ENCODE results near the gene VIT.

Gene VIT, protein sequence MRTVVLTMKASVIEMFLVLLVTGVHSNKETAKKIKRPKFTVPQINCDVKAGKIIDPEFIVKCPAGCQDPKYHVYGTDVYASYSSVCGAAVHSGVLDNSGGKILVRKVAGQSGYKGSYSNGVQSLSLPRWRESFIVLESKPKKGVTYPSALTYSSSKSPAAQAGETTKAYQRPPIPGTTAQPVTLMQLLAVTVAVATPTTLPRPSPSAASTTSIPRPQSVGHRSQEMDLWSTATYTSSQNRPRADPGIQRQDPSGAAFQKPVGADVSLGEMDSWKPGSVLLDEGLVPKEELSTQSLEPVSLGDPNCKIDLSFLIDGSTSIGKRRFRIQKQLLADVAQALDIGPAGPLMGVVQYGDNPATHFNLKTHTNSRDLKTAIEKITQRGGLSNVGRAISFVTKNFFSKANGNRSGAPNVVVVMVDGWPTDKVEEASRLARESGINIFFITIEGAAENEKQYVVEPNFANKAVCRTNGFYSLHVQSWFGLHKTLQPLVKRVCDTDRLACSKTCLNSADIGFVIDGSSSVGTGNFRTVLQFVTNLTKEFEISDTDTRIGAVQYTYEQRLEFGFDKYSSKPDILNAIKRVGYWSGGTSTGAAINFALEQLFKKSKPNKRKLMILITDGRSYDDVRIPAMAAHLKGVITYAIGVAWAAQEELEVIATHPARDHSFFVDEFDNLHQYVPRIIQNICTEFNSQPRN

DNA sequence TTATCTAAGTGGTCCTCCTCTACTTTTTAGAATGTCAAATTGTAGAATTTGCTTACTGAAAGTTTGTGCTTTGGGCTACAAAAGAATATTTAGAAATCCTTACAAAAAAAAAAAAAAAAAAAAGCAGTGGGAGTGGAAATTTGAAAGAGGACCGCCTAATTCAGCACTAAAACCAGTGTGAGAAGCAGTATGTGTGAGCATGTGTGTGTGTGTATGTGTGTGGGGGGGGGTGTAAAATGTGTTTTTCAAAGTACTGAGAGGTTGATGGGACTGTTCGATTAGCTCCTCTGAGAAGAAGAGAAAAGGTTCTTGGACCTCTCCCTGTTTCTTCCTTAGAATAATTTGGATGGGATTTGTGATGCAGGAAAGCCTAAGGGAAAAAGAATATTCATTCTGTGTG is at the start of gene VIT:
Gene VIT (plus strand): TSS at position 175 of the 400 bp plus-strand sequence. CDS start 19,664 bp downstream, outside the sequence.
- Mint-ChIP-seq H3K27ac (no peak within 1 kb of the TSS), H3K4me1 (no peaks in the 10 kb centered on the region), H3K4me3 (no peak within 1 kb of the TSS), H3K9me3 (no peaks in the 10 kb centered on the region), H3K36me3 (no peaks in the 10 kb centered on the region), H3K27me3 (peaks cover 9% of the 10 kb centered on the region)
- ATAC-seq = no peak

DNA sequence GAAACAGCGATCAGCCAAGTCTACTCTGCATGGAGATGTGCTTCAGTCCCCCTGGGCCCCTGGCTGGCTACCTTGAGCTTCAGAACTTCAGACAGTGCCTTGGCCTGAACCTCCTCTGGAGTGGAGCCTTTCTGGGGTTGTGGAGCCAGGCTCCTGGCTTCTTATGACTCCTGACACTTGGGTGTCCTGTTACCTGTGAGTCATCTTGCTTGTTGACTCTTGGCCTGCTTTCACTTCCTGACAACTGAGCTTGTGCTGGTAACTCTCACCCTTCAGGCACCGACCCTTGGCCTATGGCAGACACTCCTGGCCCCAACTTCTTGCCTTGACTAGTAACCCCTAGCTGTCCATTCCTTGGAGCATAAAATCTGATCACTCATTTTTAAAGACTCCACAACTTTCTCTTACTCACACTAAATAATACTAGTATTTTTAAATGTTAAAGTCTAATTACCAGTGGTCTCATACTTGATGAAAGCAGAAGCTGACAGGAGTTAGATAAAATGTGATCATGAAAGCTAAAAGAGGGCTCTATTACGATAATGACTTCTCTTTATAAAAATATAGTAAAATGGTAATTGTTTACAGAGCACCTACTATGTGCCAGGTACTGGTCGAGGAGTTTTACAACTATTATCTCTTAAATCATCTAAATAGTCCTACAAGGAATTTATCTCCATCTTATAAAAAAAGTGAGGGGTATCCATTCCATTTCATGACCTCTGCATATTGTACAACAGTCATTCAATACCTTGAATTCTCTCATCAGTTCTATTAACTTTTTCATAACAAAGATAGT is 46.3 kb upstream of the VIT start:
- H3K9me3 Mint-ChIP-seq = no peaks in the 10 kb centered on the region
- H3K4me1 Mint-ChIP-seq = no peaks in the 10 kb centered on the region
- no peaks in the 10 kb centered on the region for H3K36me3 Mint-ChIP-seq
- ATAC-seq = peak; percentile 52
- no peak overlapping the region for H3K4me3 Mint-ChIP-seq
- no peak overlapping the region for H3K27ac Mint-ChIP-seq
- no peaks in the 10 kb centered on the region for H3K27me3 Mint-ChIP-seq

DNA sequence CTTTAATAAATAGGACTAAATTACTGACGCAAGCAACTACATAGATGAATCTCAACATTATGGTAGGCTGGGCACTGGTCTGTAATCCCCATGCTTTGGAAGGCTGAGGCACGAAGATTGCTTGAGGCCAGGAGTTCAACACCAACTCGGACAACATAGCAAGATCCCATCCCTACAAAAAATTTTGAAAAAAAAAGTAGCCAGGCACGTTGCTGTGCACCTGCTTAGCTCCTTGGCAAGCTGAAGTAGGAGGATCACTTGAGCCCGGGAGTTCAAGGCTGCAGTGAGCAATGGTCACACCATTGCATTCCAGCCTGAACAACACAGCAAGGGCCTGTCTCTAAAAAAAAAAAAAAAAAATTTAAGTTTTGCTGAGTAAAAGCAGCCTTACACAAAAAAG is 43.4 kb upstream of the VIT start:
- Mint-ChIP-seq H3K4me3 (no peak overlapping the region), H3K4me1 (no peaks in the 10 kb centered on the region), H3K36me3 (no peaks in the 10 kb centered on the region), H3K9me3 (no peaks in the 10 kb centered on the region), H3K27me3 (no peaks in the 10 kb centered on the region), H3K27ac (no peak overlapping the region)
- no peak for ATAC-seq

DNA sequence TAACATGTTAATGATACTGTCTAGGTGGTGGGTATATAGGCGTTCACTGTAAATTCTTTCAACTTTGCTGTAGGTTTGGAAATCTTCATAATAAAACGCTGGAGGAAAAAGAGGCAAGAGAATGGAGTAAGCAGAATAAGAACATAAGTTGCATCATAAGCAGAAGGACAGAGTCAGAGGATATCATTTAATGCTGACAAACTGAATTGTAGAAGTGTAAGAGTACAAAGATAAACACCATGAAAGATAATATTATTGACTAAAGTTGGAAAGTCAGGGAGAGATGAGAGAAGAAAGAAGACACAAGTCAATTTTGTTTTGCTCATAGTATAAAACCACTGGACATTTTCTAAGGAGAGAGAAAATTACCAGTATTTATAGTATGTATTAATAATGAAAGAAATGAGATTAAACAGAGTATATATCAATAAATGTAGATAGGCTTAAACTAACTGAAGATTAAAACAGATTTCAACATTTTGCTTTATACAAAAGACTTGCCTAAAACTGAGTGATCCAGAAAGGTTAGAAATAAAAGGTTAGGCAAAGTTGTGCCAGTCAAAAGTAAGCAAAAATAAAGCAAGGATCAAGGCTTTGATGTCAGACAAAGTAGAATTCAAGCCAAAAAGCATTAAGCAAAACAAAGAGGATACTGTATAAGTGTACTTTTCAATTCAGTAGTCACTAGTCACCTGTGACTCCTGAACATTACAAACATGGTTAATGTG is 42.4 kb upstream of the VIT start:
- Mint-ChIP-seq H3K9me3 (no peaks in the 10 kb centered on the region), H3K27me3 (no peaks in the 10 kb centered on the region), H3K27ac (no peak overlapping the region), H3K4me3 (no peak overlapping the region), H3K4me1 (no peaks in the 10 kb centered on the region), H3K36me3 (no peaks in the 10 kb centered on the region)
- ATAC-seq = no peak

DNA sequence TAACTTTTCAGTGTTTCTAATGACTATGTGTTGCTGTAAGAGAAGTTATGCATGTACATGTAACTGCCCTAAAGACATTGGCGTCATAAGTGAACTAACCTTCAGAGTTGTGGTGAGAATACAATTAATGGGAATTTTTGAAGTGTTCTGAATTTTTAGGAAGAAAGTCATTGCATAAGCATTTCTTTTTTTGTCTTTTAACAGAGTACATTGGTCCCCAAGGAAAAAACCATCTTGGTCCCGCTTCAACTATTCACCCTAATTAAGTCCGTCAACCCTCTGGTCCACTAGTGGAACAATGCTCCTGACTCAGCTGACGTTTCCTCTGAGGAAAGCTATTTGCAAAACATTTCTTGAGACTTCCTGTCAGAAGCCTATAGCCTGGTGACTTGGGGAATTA is 41.1 kb upstream of the VIT start:
- H3K36me3 Mint-ChIP-seq = no peaks in the 10 kb centered on the region

DNA sequence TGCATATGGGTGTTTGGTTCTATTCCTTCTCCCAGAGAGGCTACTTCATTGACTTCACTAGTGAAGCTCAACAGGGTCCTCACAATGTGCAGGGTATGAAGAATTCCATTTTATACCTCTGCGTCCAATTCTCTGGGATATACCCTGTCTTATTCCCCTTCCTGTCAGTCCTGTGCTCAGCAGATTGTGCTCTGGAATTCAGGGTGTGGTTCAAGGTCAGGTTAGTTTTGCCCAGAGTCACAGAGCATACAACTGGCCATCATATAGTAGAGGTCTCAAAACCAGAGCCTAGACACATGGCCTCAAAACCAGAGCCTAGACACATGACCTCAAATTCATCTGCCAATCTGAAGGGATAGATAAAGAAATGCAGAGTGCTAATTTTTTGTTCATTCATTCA is 38.8 kb upstream of the VIT start:
- no peaks in the 10 kb centered on the region for H3K9me3 Mint-ChIP-seq
- H3K4me1 Mint-ChIP-seq = no peaks in the 10 kb centered on the region
- H3K27me3 Mint-ChIP-seq = no peaks in the 10 kb centered on the region
- H3K36me3 Mint-ChIP-seq = no peaks in the 10 kb centered on the region
- ATAC-seq = no peak
- H3K4me3 Mint-ChIP-seq = no peak overlapping the region
- no peak overlapping the region for H3K27ac Mint-ChIP-seq

More for the DNA sequence above, 41.1 kb upstream of the VIT start:
- Mint-ChIP-seq H3K9me3 (no peaks in the 10 kb centered on the region), H3K27me3 (no peaks in the 10 kb centered on the region), H3K4me1 (no peaks in the 10 kb centered on the region), H3K27ac (no peak overlapping the region), H3K4me3 (no peak overlapping the region)
- ATAC-seq = no peak

DNA sequence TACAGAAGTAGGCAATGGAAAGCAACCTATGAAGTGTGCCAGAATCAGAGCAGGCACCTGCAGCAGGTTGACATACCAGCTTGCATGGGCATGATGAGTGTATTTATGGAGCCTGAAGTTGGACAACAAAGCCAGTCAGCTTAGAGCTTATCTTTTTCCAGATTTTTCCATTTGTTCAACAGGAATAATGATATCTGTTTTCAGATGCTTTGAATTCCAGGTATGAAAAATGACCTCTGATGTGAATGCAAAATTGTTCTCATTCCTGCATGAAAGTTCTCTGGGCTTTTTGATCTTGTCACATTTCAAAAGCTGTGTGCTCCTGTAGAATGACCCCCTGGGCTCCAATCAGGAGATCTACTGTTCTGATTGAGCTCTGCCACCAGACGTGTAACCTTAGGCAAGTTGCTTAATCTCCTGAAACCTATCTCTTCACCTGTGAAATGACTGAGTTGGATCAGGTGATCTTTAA is 38.2 kb upstream of the VIT start:
- Mint-ChIP-seq H3K27me3 (no peaks in the 10 kb centered on the region), H3K4me1 (no peaks in the 10 kb centered on the region), H3K9me3 (no peaks in the 10 kb centered on the region), H3K36me3 (no peaks in the 10 kb centered on the region), H3K4me3 (no peak overlapping the region), H3K27ac (no peak overlapping the region)
- no peak for ATAC-seq

DNA sequence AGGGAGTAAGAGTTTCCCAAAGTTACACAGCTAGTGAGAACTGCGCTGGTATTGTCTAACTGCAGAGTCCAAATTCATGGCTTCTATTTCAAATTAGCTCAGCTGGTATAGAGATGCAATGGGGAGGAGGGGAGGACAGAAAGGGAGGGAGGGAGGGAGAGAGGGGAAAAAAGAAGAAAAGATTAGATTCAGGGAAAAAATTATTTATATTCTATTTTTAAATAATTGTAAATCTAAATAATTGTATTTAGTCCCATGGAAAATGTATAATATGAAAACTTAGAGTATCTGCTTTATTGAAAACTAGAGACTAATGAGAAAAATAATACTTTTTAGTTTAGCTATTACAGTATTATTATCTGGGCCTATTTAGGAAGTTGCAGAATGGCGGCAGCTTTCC is 37.3 kb upstream of the VIT start:
- no peaks in the 10 kb centered on the region for H3K27me3 Mint-ChIP-seq
- no peak for ATAC-seq
- no peak overlapping the region for H3K27ac Mint-ChIP-seq

DNA sequence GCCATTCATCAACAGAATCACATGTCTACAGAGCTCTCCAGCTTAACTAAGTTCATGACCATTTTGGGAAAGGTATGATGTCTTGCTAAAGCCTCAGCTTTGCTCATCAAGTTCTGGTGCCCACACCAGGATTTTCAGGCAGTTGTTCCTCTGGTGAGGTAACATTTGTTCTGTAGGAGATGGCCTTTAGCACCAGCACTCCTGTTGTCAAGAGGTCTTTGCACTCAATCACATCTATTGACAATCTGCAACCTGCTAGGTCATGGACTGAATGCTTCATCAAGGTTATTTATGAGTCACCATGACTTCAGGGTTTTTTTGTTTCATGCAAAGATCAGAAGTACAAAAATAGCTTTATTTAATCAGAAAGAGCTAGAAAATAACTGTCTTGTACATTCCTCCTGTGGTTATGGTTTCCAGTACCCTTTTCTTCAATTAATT is 36.6 kb upstream of the VIT start:
- no peak overlapping the region for H3K27ac Mint-ChIP-seq
- H3K36me3 Mint-ChIP-seq = no peaks in the 10 kb centered on the region
- H3K27me3 Mint-ChIP-seq = no peaks in the 10 kb centered on the region
- ATAC-seq = no peak
- H3K4me1 Mint-ChIP-seq = no peaks in the 10 kb centered on the region
- no peaks in the 10 kb centered on the region for H3K9me3 Mint-ChIP-seq
- no peak overlapping the region for H3K4me3 Mint-ChIP-seq

More for the DNA sequence above, 37.3 kb upstream of the VIT start:
- Mint-ChIP-seq H3K9me3 (no peaks in the 10 kb centered on the region), H3K4me1 (no peaks in the 10 kb centered on the region), H3K36me3 (no peaks in the 10 kb centered on the region), H3K4me3 (no peak overlapping the region)

DNA sequence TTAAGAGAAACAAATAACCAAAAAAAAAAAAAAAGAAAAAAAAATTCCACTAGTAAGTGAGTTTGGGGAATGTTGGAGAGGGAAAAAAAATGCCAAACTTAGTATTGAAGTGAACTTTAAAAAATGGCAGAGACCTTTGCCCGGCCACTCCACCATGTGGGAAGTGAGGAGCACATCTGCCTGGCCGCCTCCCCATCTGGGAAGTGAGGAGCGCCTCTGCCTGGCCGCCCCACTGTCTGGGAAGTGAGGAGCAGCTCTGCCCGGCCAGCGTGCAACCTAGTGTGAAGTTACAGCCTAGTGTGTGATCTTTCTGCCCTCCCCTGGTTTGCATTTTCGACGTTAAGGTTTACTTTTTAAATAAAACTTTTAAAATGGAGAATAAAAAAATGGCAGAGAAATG is 33.9 kb upstream of the VIT start:
- Mint-ChIP-seq H3K27me3 (peaks cover 1% of the 10 kb centered on the region), H3K4me1 (no peaks in the 10 kb centered on the region), H3K4me3 (no peak overlapping the region), H3K9me3 (no peaks in the 10 kb centered on the region), H3K36me3 (no peaks in the 10 kb centered on the region), H3K27ac (no peak overlapping the region)
- no peak for ATAC-seq

DNA sequence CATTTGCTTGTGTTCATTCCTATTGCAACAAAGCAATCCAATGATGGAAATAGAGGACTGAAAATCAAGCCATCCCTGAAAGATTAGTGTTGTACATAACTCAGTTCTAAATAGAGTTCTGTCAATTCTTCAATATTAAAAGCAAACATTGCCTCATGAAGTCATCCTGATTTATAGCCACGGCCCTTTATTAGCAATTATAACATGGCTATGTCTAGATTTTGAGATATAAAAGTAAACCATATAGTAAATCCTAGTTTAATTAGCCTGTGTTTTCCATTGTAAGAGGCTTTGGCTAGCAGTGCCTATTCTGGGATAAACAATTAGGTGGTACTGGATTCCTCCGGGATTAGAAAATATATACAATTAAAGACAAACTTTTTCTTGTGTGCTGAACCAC is 33.2 kb upstream of the VIT start:
- Mint-ChIP-seq H3K27me3 (peaks cover 8% of the 10 kb centered on the region), H3K9me3 (no peaks in the 10 kb centered on the region), H3K4me3 (no peak overlapping the region), H3K27ac (no peak overlapping the region), H3K4me1 (no peaks in the 10 kb centered on the region), H3K36me3 (no peaks in the 10 kb centered on the region)
- ATAC-seq = no peak

DNA sequence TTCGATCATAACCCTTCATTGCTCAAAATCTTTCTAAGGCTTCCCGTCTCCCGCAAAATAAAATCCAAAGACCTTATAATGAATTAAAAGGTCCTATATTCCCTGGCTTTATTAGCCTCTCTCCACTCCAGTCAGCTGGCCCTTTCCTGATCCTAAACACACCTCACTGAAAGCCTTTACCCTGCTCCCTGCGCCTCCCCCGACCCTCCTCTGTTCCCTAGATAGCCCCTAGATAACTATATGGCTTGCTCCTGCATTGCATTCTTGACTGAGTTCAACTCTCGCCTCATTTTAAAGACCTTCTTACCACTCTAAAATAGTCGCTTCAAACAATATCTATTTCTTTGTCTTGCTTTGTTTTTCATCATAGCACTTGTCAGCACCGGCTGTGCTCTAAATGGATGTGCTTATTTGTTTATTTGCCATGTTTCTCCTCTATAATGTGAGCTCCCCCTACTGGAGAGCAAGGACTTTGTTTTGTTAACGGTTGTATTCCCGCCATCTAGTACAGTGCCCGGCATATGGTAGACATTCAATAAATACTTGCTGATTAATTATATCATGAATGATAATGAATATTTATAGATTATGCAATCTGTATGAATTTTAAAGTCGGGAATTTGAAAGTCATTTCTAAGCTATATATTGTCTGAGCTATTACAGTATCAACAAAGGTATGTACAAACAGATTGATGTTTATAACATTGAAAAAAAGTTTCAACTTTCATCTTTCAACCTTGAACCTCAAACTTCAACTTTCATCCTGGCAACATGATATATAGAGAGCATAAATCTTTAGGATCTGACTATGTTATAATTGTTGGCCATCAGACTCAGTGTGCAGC is 32.4 kb upstream of the VIT start:
- Mint-ChIP-seq H3K4me1 (no peaks in the 10 kb centered on the region), H3K27me3 (peaks cover 16% of the 10 kb centered on the region), H3K4me3 (no peak overlapping the region), H3K27ac (no peak overlapping the region), H3K9me3 (no peaks in the 10 kb centered on the region), H3K36me3 (no peaks in the 10 kb centered on the region)
- peak; percentile 43 for ATAC-seq

DNA sequence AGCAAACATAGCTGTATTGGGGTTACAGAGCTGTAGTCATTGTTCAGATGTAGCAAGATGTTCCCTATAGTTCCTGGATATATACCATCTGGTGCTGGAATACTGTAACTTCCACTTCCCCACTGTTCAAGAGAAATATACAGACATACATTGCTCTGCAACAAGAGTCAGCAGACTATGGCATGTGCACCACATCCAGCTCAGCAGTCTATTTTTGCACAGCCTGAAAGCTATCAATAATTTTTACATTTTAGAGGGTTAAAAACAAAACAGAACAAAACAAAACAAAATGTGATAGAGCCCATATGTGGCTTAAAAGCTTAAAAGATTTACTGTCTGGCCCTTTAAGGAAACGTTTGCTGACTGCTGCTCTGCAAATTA is 31.8 kb upstream of the VIT start:
- Mint-ChIP-seq H3K4me3 (no peak overlapping the region), H3K27ac (no peak overlapping the region), H3K9me3 (no peaks in the 10 kb centered on the region), H3K36me3 (no peaks in the 10 kb centered on the region), H3K27me3 (peaks cover 16% of the 10 kb centered on the region), H3K4me1 (no peaks in the 10 kb centered on the region)
- ATAC-seq = no peak

DNA sequence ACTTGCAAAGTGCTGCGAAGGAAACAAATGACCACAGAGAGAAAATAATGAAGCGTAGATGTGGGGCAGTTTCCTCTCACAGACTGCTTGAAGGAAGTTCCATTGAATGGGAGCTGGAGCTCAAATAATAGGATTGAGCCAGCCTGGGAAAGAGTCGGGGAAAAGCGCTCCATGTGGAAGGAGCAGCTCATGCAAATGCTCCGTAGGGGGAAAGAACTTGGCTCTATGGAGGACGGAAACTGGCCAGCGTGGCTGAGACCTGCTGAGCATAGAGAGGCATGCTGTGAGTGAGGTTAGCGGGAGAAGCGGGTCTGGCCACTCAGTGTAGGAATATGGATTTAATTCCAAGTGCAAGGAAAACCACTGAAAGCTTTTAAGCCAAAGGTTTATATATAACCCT is 28.6 kb upstream of the VIT start:
- Mint-ChIP-seq H3K27me3 (peaks cover 16% of the 10 kb centered on the region), H3K27ac (no peak overlapping the region), H3K4me3 (no peak overlapping the region), H3K4me1 (no peaks in the 10 kb centered on the region), H3K9me3 (no peaks in the 10 kb centered on the region), H3K36me3 (no peaks in the 10 kb centered on the region)
- no peak for ATAC-seq

Measured in stimulated activated memory B cell treated with anti-CD40 and anti-IgM and Interleukin-4, amounts not matched to agents 10 μg/mL and 1 μg/mL and 100 μg/mL, for 72 hours (primary cell).